ENCODE results near the gene MAPKAP1.
A peak's percentile ranks its signal among the peaks of the same experiment; 100 is the strongest.
"Not testable (repeated sequence)": the region's sequence is repeated elsewhere in the genome, so short reads cannot be mapped to it uniquely, and the experiment has no call there.

The MAPKAP1 gene

DNA sequence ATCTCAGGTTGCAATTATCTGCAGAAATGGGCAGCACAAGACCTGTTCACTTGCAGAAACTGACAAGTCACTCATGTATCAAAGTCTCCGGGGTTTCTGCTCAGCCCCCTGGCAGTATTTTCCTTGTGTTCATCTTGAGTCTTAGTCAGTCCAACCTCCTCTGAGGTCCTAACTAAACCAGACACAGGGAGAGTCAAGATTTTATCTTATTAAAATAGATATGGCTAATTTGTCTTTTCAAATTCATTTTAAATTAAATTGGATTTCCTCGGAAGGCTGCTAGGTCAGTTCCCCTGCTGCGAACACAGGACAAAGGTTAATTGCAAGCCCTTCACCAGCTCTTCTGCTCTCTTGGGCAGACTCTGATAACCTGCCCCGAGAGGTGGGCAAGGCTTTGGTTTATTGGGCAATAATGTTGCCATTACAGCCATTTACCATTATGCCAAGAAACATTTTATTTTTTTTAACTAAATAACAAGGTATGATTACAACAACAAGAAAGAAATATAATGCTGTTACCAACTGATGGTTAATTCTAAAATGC is 103.5 kb downstream of the MAPKAP1 start:
- no peak for DNase-seq

DNA sequence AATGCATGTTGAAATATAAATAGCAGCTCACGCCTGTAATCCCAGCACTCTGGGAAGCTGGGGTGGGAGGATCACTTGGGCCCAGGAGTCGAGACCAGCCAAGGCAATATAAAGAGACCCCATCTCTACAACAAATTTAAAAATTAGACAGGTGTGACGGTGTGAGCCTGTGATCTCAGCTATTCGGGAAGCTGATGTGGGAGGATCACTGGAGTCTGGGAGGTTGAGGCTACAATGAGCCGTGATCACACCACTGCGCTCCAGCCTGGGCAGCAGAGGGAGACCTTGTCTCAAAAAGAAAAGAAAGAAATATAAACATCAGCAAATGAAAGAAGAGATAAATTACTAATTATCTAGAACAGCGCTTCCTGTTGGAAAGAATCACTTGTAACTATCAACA is 105.0 kb downstream of the MAPKAP1 start:
- peak; percentile 6 for DNase-seq

DNA sequence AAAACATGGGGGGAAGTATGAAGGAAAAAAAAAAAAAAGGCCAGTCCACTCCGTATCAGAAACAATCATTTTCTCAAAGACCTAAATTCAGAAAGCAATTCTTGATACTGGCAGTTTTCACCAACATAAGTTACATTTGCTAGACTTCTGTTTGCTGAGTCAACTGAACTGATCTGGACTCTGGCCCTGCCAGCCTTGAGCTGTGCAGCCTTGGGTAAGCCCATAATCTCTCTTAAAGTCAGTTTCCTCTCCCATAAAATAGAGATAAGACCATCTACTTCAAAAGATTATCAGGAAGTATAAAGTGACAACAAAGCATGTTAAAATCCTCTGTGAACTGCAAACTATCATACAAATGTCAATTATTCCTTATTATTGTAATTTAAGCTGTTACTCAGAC is 106.8 kb downstream of the MAPKAP1 start:
- DNase-seq, result no peak

DNA sequence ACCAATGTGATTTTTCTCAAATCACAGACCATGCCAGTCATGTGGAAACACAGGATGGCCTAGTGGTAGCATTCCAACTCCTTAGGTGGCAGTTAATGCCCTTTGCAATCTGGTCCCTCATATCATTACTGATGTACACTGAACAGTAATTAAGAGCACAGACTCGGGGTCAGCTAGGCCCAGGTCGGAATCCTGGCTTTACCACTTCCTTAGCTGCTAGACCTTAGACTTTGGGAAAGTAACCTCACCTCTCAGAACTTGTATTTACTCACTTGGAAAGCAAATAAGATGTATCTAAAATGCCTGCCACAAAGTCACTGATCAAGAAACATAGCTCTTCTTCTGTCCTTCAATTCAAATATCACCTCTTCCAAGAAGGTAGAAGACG is 112.8 kb downstream of the MAPKAP1 start:
- no peak for DNase-seq

DNA sequence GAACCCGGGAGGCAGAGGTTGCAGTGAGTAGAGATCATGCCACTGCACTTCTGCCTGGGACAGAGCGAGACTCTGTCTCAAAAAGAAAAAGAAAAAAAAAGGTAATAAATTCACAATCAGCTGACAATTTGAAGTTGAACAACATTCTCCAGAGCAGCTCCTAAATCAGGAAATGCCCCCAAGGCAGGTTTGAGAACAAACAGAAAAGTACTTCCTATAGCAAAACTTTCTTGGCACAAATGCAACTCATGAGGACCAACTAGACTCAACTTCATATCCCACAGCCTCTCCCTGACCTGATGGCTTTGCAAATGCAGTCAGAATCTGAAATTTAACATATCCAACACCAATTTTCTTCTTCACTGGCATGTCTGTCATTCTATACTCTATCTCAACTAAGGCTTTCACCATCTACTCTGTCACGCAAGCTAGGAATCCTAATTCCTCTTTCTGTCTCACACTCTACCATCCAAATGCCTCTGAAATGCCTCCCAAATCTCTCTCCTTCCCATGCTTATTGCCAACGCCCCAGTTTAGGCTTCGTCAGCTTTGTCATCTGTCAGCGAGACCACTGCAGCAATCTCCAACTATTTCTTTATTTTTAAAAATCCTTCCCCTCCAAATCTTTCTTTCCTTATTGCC is 113.3 kb downstream of the MAPKAP1 start:
- no peak for DNase-seq

DNA sequence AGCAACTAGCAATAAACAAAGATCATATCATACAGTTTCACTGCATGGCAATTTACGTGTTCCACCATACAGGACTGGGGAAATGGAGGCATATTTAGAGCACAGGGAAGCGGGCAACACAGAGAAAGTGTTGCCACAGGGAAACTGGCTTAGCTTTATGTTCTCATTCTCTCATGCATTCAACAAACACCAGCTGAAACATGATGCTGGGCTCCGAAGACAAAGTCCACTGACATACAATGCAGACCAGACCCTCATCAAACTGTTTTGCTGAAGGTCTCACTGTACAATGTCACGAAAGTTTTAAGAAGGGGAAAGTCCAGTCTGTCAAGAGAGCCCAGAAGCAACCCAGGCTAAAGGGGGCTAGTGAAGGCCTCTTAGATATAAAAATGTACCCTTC is 115.1 kb downstream of the MAPKAP1 start:
- DNase-seq, result no peak

DNA sequence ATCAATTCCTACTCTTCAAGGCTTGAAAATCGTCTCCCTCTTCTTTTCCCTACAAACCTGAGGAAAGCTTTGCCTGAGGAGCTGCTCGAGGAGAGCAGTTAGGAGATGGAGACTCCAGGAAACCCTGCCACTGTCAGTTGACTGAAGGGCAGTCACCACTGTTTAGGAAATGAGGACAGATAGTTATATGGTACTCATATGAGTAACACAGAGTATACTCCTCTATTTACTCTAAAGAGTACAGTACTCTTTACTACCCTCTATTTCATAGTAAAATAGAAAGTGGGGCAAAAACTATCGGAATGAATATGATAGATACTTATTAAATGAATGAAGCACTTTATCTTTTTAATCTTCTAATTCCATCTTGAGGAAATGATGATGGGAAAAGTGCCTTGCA is 115.8 kb downstream of the MAPKAP1 start:
- no peak for DNase-seq

DNA sequence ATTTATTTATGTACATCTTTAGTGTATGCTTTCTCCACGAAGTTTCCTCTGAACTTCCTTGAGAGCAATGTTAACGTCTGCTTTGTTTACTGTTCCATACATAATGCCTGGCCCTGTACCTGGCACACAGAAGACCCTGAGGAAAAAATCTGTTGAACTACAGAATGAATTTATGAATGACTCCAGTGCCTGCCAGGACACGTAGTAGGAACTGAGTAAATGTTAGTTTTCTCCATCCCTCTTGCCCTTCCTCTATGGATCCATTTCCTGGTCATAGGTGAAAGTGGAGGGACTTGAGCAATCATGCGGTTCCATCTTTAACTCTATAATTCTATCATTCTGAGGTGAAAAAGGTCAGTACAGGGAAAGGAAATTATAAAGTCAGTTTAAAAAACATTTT is 117.7 kb downstream of the MAPKAP1 start:
- DNase-seq, result no peak

DNA sequence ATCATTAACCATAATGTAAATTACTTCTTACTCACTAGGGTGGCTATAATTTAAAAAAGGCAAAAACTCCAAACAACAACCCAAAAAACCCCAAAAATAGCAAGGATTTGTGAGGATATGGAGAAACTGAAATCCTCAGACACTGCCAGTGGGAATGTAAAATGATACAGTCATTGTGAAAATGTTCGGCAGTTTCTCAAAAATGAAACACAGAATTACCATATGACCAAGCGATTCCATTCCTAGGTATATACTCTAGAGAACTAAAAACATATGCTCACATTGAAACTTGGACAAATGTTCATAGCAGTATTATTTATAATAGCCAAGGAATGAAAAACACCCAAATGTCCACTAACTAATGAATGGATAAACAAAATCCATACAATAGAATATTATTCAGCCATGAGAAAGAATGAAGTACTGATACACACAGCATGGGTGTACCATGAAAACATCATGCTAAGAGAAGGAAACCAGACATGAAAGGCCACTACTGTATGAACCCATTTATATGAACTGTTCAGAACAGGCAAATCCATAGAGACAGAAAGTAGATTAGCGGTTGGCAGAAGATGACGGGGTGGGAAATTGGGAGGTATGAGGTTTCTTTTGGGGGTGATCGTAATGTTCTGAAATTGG is 119.1 kb downstream of the MAPKAP1 start:
- peak; percentile 14 for DNase-seq

DNA sequence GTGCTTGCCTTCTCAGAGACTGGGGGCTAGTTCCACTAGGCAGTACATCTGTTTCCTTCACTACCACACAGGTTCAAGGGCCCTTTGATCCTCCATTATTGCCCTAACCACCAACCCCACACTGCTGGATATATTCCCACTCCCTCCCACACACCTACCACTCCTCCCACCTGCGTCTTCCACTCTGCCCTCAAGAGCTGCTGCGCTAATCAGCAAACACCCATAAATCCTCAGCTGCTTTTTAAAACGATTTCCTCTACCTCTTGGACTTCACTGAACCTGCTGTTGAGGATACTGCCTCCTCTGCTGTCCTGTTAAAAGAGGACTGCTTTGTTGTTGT is 120.9 kb downstream of the MAPKAP1 start:
- DNase-seq, result no peak

DNA sequence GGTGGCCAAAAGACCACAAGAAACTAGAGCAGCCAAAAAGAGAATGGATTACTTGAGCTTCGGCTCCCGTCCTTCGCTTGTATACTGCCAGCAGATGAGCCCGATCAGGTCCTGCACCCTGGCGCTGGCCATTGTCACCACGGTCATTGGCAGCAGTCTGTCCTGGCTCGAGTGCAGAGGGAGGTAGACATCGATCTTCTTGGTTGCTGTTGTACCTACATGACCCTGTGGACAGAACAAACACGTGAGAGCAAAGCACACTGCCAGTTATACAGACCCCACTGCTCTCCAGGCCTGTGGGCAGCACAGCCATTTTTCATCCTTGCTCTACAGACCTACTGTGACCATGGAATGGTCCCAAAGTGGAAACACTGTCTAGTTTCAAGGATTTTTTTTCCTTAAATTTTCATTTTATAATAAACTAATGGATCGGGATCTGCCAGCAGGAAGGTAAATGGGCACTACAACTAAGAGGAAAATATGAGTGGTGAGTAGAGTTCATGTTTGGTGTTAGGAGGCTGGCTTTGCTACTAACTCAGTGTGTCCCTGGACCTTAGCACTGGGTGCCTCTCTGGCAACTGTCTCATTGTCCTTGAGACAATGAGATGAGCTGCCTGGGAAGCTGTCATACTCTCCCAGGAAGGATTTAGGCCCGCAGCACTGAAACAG is 121.4 kb downstream of the MAPKAP1 start:
- no peak for DNase-seq

DNA sequence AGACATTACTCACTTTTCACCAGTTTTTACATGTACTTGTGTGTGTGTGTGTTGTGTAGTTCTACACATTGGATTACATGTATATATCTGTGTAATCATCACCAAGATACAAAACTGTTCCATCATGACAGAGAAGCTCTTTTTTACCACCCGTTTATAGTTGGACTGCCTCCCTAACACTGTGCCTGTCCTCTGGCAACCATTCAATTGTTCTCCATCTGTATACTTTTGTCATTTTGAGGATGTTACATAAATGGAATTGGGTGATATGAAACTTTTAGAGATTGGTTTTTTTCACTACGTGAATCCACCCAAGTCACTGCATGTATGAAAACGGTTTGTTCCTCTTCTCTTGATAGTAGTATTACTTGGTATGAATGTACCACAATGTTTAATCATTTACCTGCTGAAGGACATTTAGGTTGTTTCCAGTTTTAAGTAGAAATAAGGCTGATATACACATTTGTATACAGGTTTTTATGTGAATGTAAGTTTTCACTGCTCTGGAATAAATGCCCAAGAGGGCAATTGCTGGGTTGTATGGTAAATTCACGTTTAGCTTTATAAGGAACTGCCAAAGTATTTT is 126.2 kb downstream of the MAPKAP1 start:
- DNase-seq, result no peak

DNA sequence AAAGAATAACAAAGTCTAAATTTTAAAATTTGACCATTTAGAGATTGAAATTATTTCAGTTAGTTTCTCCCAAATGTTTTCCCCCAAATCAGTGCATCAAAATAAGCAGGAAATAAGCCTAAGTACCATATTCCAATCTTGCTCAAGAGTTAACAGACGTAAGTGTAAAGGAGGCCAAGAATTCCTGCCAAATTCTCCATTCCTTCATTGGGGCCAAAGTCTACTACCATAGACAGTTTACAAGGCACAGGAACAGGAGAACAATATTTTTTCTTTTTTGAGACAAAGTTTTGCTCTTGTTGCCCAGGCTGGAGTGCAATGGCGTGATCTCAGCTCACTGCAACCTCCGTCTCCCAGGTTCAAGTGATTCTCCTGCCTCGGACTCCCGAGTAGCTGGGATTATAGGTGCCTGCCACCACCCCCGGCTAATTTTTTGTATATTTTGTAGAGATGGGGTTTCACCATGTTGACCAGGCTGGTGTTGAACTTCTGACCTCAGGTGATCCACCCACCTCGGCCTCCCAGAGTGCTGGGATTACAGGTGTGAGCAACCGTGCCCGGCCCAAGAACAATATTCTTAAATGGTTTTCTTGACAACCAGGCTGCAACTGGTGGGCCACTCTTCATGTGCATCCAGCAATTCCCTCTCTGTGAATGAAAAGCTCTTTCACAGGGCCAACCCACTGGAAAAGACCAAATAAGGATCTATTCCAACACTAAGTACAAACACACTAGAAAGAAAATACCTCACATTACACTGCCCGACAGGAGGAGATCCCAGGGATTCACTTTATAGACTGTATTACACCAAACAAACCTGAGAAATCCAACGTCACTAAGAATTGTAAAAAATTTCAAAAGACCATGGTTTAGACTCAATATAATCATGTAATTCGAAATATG is 127.7 kb downstream of the MAPKAP1 start:
- no peak for DNase-seq

DNA sequence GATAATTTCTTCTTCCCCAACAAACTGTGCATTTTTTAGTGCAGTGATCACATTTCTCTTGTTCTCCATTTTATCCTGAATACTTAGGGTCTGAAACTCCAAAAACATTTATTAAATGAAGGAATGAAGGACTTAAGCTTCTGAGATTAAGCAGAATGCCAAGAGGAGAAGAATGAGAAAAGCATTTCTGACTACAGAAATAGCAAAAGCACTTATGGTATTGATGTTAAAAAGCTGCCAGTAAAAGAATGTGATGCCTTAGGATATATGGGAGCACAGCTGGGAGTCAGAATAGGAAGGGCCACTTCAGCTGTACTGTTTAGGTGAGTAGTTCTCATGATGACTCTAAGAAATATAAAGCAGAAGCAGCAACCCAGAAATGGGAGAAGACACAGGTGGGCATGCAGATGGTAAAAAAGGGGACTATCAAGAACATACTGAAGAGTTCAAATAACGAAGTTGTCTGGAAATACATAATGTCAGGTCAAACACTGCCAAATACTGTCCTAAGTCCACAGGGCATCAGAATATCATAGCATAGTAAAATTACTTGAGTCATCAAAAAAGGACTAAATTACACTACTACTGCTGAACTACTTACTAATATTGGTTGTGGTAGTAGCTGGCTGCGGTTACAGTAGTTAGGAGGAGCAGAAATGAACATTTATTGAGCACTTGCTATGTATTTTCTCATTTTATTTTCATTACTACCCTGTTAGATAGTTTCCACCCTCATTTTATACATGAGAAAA is 132.7 kb downstream of the MAPKAP1 start:
- DNase-seq, result peak; percentile 9

DNA sequence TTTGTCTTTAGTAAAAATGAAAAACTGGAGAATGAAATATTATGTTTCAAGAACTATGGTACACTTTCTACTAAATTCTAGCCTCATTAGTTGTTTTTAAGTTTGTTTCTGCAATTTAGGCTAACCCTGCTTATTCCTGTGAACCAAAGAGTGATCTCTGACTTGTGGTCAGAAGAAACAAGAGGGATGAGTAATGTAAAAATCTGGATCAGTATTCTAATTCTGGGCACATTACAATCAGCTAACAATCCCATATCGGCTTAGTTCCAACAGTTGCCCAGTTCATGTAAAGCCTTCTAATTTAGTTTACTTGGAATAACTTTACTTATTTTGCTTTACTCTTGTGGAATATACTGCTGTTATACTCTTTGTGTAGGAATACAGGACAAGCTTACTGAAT is 134.5 kb downstream of the MAPKAP1 start:
- not testable (repeated sequence) for DNase-seq

DNA sequence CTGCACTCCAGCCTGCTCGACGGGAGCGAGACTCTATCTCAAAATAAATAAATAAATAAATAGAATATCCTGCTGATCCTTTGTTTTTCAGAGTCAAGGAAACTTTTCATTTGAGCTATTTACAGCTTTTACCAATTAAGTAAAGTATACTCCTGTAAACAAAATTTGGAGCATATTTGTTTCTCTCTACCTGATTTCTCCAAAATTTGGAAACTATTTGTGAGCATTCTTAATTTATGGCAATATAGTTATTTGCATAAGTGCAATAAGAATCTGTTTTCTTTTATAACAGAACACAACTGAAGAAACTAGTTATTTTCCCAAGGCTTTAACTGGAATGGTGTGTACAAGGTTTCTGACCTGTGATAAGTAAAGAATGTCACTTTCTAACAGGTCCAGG is 135.2 kb downstream of the MAPKAP1 start:
- DNase-seq, result not testable (repeated sequence)

DNA sequence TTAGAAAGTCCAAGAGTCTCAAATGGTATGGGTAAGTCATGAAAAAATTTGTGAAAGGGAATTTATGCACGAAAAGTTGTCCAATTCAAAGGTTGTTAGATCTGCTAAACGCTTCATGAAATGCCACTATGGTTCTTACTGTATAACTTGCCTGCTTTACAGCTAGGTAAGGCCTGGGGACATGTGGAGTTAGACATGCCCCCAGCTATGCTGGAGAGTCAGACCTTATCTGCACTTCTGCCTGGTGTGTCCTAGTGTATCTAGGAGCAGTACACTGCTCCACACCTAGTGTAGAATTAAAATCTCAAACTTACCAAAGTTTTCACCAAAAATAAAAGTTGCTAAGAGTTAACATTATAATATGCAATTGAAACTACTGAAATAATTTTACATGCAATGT is 136.8 kb downstream of the MAPKAP1 start:
- no peak for DNase-seq

DNA sequence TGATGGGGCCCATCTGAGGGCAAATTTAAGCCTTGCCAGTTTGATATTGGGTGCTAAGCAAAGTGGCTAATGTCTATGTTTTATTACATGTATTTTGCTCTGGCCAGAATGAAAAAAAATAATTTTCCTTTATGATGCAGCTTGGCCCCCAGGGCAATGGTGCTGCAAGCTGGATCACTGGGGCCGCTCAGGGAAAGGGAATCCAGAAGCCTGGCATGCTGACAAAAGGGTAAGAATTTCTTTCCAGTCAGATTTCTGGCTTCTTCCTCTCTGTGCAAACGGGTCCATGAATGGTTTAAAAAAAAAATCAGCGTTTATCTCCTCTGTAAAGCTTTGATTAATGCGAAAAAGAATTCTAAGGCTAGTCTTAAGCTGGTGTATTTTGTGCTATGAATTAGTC is 138.4 kb downstream of the MAPKAP1 start:
- DNase-seq, result peak; percentile 38

DNA sequence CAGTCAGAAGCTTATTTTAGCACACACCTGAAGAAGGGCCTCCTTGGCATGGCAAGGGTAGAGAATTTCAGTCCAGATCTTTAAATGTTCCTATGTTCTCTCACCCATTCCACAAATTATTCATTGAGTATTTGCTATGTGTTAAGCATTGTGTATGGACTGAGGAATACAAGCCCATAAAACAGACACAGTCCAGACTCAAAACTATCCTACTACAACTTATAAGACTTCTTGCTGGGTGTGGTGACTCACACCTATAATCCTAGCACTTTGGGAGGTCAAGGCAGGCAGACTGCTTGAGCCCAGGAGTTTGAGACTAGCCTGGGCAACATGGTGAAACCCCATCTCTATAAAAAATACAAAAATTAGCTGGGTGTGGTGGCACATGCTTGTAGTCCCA is 141.0 kb downstream of the MAPKAP1 start:
- not testable (repeated sequence) for DNase-seq

DNA sequence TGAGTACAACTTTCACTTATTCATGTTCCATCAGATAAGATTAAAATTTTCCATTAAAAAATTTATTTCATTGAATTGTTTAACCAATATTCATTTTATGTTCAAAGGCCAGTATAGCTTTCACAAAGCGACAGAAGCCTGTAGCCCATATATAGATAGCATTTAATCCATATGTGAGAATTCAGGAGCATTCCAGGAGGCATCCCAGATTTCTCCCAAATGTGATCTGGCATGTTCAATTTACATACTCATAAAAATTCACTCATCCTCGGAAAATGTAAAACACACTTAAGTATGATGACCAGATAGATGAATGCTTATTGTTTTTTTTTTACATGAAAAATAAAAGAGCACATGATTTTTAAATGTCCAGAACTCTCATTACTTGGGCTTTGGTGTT is 141.9 kb downstream of the MAPKAP1 start:
- DNase-seq, result no peak

DNA sequence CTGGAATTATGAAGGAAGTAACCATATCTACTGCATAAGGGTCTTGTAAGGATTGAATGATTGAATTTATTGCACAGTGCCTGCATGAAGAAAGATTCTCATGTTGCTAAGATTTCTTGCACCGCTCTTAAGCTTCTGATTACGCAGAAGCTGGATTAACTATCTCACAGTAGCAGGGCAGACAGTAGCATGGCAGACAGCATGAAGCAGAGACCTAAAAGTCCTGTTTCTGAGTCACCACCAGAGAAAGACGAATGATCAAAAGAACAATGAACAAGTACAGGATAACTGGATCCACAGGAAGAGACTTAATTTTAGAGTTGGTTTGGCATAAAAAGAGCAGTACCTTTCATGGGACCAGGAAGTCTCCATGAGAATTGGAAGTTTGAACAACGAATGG is 142.4 kb downstream of the MAPKAP1 start:
- DNase-seq, result no peak
